Natural killer cell (primary cell): ENCODE measurements around the gene PANK2. TPM values are rescaled to one million over a fixed set of nuclear protein-coding genes. Genes with fewer than 3 reads are reported as not detected.

Experiments
- ATAC-seq, 3 donors: fragments of 150-1000 bp in 2 of 3; fragments of 200-7000 bp in 1 of 3; cut with Tn5 transposase; 1 replicate in 1 of 3; 2 replicates in 2 of 3; pipeline ENCODE4 v1.10.0; 2021; ENCODE audit warnings: mild to moderate bottlenecking in 2 of 3, moderate library complexity in 2 of 3
- DNase-seq, 2 donors: peaks; one replicate each; pipeline versions ENCODE4 v3.0.0 to v3.0.0-alpha.2; 2013 to 2021; ENCODE audit warnings: mixed read lengths in 1 of 2
- H3K27ac ChIP-seq: one replicate; pipeline ENCODE4 v1.5.1; 2013; ENCODE audit warnings: mild to moderate bottlenecking, low read length
- H3K27me3 ChIP-seq: one replicate; pipeline ENCODE4 v1.6.1; 2013; ENCODE audit warnings: low read length; ENCODE audit not compliant: control insufficient read depth, insufficient read depth
- H3K36me3 ChIP-seq: one replicate; pipeline ENCODE4 v1.6.1; 2013; ENCODE audit warnings: low read length; ENCODE audit not compliant: control insufficient read depth, insufficient read depth
- H3K4me1 ChIP-seq: one replicate; pipeline ENCODE4 v1.6.1; 2013; ENCODE audit warnings: low read length; ENCODE audit not compliant: control insufficient read depth, insufficient read depth
- H3K4me3 ChIP-seq: one replicate; pipeline ENCODE4 v1.5.1; 2013; ENCODE audit warnings: low read length
- H3K9me3 ChIP-seq: one replicate; pipeline ENCODE4 v1.6.1; 2013; ENCODE audit warnings: low read length; ENCODE audit not compliant: control insufficient read depth, insufficient read depth
- H3K27ac Mint-ChIP-seq, 2 donors: one replicate each; pipeline ENCODE4 v1.8.0; 2022; ENCODE audit warnings: mild to moderate bottlenecking in 2 of 2, mixed read lengths in 2 of 2, moderate library complexity in 1 of 2
- H3K27me3 Mint-ChIP-seq, 2 donors: one replicate each; pipeline ENCODE4 v1.8.0; 2022; ENCODE audit warnings: low read depth in 2 of 2, mixed read lengths in 2 of 2
- H3K36me3 Mint-ChIP-seq: one replicate; pipeline ENCODE4 v1.8.0; 2022; ENCODE audit warnings: mixed read lengths
- H3K4me1 Mint-ChIP-seq, 2 donors: one replicate each; pipeline ENCODE4 v1.8.0; 2022; ENCODE audit warnings: mixed read lengths in 2 of 2
- H3K4me3 Mint-ChIP-seq: one replicate; pipeline ENCODE4 v1.8.0; 2022; ENCODE audit warnings: mild to moderate bottlenecking, moderate library complexity, mixed read lengths
- H3K9me3 Mint-ChIP-seq, 2 donors: one replicate each; pipeline ENCODE4 v1.8.0; 2022; ENCODE audit warnings: mixed read lengths in 2 of 2
- CTCF ChIP-seq: fragments of 200-600 bp; IDR thresholded peaks from one replicate; pipeline ENCODE4 v1.8.0; 2022; ENCODE audit warnings: antibody characterized with exemption
- WGBS: methylation state at CpG from one replicate; pipeline ENCODE4 v1.1.7; 2013; ENCODE audit warnings: missing lambda C conversion rate; ENCODE audit not compliant: insufficient coverage; 5-methylcytosine and 5-hydroxymethylcytosine counted together
- intact Hi-C: fragments of 100-400 bp; cut with micrococcal nuclease; formaldehyde crosslinking; loops from one replicate; pipeline ENCODE4 v1.14.2; 2022
- total RNA-seq, 4 donors: library from RNA; stranded (reverse); fragments of 120-200 nt in 1 of 4; gene quantifications; one replicate each; pipeline versions ENCODE4 v1.2.3 to v1.2.4, GENCODE V29; 2013 to 2022

Gene PANK2
- total RNA-seq, 3 donors from 2014 or later (not counting 1 experiment from before 2014, with no cell fraction given): 50.5 to 74.3 (median 61.3) TPM

GRCh38 chr20:3914446-3914845 is 25.3 kb downstream of the PANK2 start:
- H3K27ac Mint-ChIP-seq: peak overlapping the region in 1 of 2 donors; percentile 44
- H3K36me3 Mint-ChIP-seq: peaks cover 6% of the 10 kb centered on the region
- intact Hi-C loops: no loop called here
- H3K9me3 Mint-ChIP-seq: no peaks in the 10 kb centered on the region
- Histone ChIP-seq H3K4me1 (no peaks in the 10 kb centered on the region), H3K27ac (no peak overlapping the region), H3K4me3 (no peak overlapping the region), H3K9me3 (no peaks in the 10 kb centered on the region), H3K36me3 (peaks cover 75% of the 10 kb centered on the region), H3K27me3 (no peaks in the 10 kb centered on the region)
- no peak for DNase-seq
- no peak overlapping the region for H3K4me3 Mint-ChIP-seq
- H3K27me3 Mint-ChIP-seq: no peaks in the 10 kb centered on the region
- 100% methylated on average over 2 of the region's 2 CpGs for WGBS
- ATAC-seq: no peak
- peaks cover 40 to 41% of the 10 kb centered on the region in 2 donors for H3K4me1 Mint-ChIP-seq
- no peak for TF ChIP-seq CTCF

GRCh38 chr20:3915691-3916090 is 26.5 kb downstream of the PANK2 start:
- Mint-ChIP-seq H3K36me3 (peaks cover 8% of the 10 kb centered on the region), H3K27ac (peak overlapping the region in 1 of 2 donors; percentile 45), H3K4me3 (no peak overlapping the region), H3K9me3 (no peaks in the 10 kb centered on the region), H3K4me1 (peaks cover 32 to 33% of the 10 kb centered on the region in 2 donors), H3K27me3 (no peaks in the 10 kb centered on the region)
- H3K27me3 ChIP-seq: no peaks in the 10 kb centered on the region
- peaks cover 73% of the 10 kb centered on the region for H3K36me3 ChIP-seq
- no peak overlapping the region for H3K27ac ChIP-seq
- WGBS: 94% methylated on average over 2 of the region's 2 CpGs
- no peaks in the 10 kb centered on the region for H3K9me3 ChIP-seq
- H3K4me3 ChIP-seq: no peak overlapping the region
- no peak for ATAC-seq
- intact Hi-C loops: no loop called here
- no peaks in the 10 kb centered on the region for H3K4me1 ChIP-seq
- TF ChIP-seq CTCF: no peak
- DNase-seq: no peak

- H3K4me3 ChIP-seq: no peak overlapping the region
These were observed 27.2 kb downstream of the PANK2 start for GRCh38 chr20:3916364-3916763.

More at GRCh38 chr20:3916364-3916763, 27.2 kb downstream of the PANK2 start:
- H3K4me1 Mint-ChIP-seq: peaks cover 26 to 33% of the 10 kb centered on the region in 2 donors
- intact Hi-C loops: no loop called here
- H3K4me3 Mint-ChIP-seq: no peak overlapping the region
- 58% methylated on average over 2 of the region's 2 CpGs for WGBS
- no peak for DNase-seq
- peaks cover 75% of the 10 kb centered on the region for H3K36me3 ChIP-seq
- H3K27me3 Mint-ChIP-seq: no peaks in the 10 kb centered on the region
- H3K27ac ChIP-seq: no peak overlapping the region
- no peaks in the 10 kb centered on the region for H3K27me3 ChIP-seq
- peak overlapping the region in 1 of 2 donors; percentile 48 for H3K27ac Mint-ChIP-seq
- H3K9me3 ChIP-seq: no peaks in the 10 kb centered on the region
- no peaks in the 10 kb centered on the region for H3K9me3 Mint-ChIP-seq
- no peak for TF ChIP-seq CTCF
- no peak for ATAC-seq
- H3K36me3 Mint-ChIP-seq: peaks cover 8% of the 10 kb centered on the region
- H3K4me1 ChIP-seq: no peaks in the 10 kb centered on the region
